Measurements from ENCODE around the gene PBRM1. TPM values are rescaled to one million over a fixed set of nuclear protein-coding genes. Genes with fewer than 3 reads are reported as not detected.

The PBRM1 gene
- total RNA-seq, 1 experiment from 2014 or later, result 40.0 TPM

- intact Hi-C loops (cut with micrococcal nuclease), result no loop called here
- Histone ChIP-seq H3K79me2 (ENCODE audit: insufficient read depth, low read length) (no peaks in the 10 kb centered on the region), H3K9me2 (ENCODE audit: insufficient read depth) (no peaks in the 10 kb centered on the region), H3K4me3 (replicated peaks in 1 of 2; ENCODE audit: low read depth in 1 of 2, low read length in 2 of 2) (no peak overlapping the region), H4K20me1 (ENCODE audit: insufficient read depth) (no peaks in the 10 kb centered on the region), H3K9me3 (ENCODE audit: control insufficient read depth in 1 of 2, insufficient read depth in 1 of 2, low read depth in 1 of 2, low read length in 2 of 2) (no peaks in the 10 kb centered on the region), H3K4me1 (ENCODE audit: control insufficient read depth in 1 of 2, insufficient read depth in 2 of 2, low read length in 2 of 2) (peaks cover 0 to 8% of the 10 kb centered on the region in 2 experiments; a peak in 2 of 4 replicates), H3K4me2 (ENCODE audit: low read length) (peak overlapping the region; percentile 13; the same call in 1 of the 2 replicates), H3K27me3 (ENCODE audit: insufficient read depth, low read length) (no peaks in the 10 kb centered on the region), H3K36me3 (ENCODE audit: control insufficient read depth in 1 of 2, insufficient read depth in 2 of 2, low read length in 2 of 2) (peaks cover 0 to 14% of the 10 kb centered on the region in 2 experiments; a peak in 3 of 4 replicates), H3K9ac (ENCODE audit: low read length) (no peak overlapping the region), H3K27ac (ENCODE audit: low read depth, low read length) (no peak overlapping the region), H2AFZ (ENCODE audit: low read depth, low read length, poor library complexity, severe bottlenecking) (no peak overlapping the region)
- BruUV-seq (replicated peaks), result no TSS peak
- ChIA-PET CTCF (no interaction called here), POLR2A (no interaction called here), RAD21 (ENCODE audit: low non-redundant PET in 1 of 2, low total read pairs in 2 of 2, uncharacterized antibody in 2 of 2, unreplicated experiment in 2 of 2) (no interaction called here)
- TF ChIP-seq, protein P1, sequence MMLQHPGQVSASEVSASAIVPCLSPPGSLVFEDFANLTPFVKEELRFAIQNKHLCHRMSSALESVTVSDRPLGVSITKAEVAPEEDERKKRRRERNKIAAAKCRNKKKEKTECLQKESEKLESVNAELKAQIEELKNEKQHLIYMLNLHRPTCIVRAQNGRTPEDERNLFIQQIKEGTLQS (IDR thresholded peaks at IDR 0.05), result no peak
- DNase-seq (ENCODE audit: low read depth, low spot score) (no peak), ATAC-seq (peak; percentile 20; the same call in 1 of the 2 replicates)
Observed at GRCh38 chr3:52614689-52615088, 71.0 kb downstream of the PBRM1 start.

GRCh38 chr3:52609316-52609815 lies 76.3 kb downstream of the PBRM1 start:
- BruUV-seq (replicated peaks), result TSS peak; percentile 47
- DNase-seq (ENCODE audit: low read depth, low spot score) (no peak), ATAC-seq (no peak)
- Histone ChIP-seq H3K27me3 (ENCODE audit: insufficient read depth, low read length) (no peaks in the 10 kb centered on the region), H3K9ac (ENCODE audit: low read length) (no peak overlapping the region), H3K4me2 (ENCODE audit: low read length) (no peak overlapping the region), H4K20me1 (ENCODE audit: insufficient read depth) (no peaks in the 10 kb centered on the region), H3K36me3 (ENCODE audit: control insufficient read depth in 1 of 2, insufficient read depth in 2 of 2, low read length in 2 of 2) (0 out of 4 replicates have a peak, but pooled peaks cover 0 to 3% of the 10 kb centered on the region in 2 experiments), H3K79me2 (ENCODE audit: insufficient read depth, low read length) (peaks cover 8% of the 10 kb centered on the region; the same call in 1 of the 2 replicates), H2AFZ (ENCODE audit: low read depth, low read length, poor library complexity, severe bottlenecking) (no peak overlapping the region), H3K9me2 (ENCODE audit: insufficient read depth) (no peaks in the 10 kb centered on the region), H3K4me1 (ENCODE audit: control insufficient read depth in 1 of 2, insufficient read depth in 2 of 2, low read length in 2 of 2) (peaks cover 23 to 33% of the 10 kb centered on the region in 2 experiments), H3K27ac (ENCODE audit: low read depth, low read length) (no peak overlapping the region), H3K4me3 (replicated peaks in 1 of 2; ENCODE audit: low read depth in 1 of 2, low read length in 2 of 2) (no peak overlapping the region), H3K9me3 (ENCODE audit: control insufficient read depth in 1 of 2, insufficient read depth in 1 of 2, low read depth in 1 of 2, low read length in 2 of 2) (no peaks in the 10 kb centered on the region)
- ChIA-PET RAD21 (ENCODE audit: low non-redundant PET in 1 of 2, low total read pairs in 2 of 2, uncharacterized antibody in 2 of 2, unreplicated experiment in 2 of 2) (no interaction called here), POLR2A (no interaction called here), CTCF (no interaction called here)
- intact Hi-C loops (cut with micrococcal nuclease), result no loop called here
- TF ChIP-seq POLR2AphosphoS5 (IDR thresholded peaks at IDR 0.05; ENCODE audit: low read depth, low read length) (no peak), YY1 (IDR thresholded peaks at IDR 0.05; ENCODE audit: extremely low read depth, insufficient replicate concordance, low read depth, low read length) (no peak), ZNF274 (IDR thresholded peaks at IDR 0.05; ENCODE audit: low read depth, low read length) (no peak), FOSL1 (IDR thresholded peaks at IDR 0.05; ENCODE audit: low read depth) (no peak), JUND (IDR thresholded peaks at IDR 0.05) (no peak), EGR1 (IDR thresholded peaks at IDR 0.05; ENCODE audit: low read depth) (no peak), ELF1 (IDR thresholded peaks at IDR 0.05; ENCODE audit: borderline replicate concordance, low read depth) (no peak), REST (IDR thresholded peaks at IDR 0.05; ENCODE audit: low read depth) (no peak), TCF7L2 (IDR thresholded peaks at IDR 0.05; ENCODE audit: borderline replicate concordance, extremely low read depth, insufficient read depth, insufficient read length) (no peak), ZBTB33 (IDR thresholded peaks at IDR 0.05; ENCODE audit: extremely low read depth, insufficient replicate concordance, low read length) (no peak), SP1 (IDR thresholded peaks at IDR 0.05; ENCODE audit: low read depth) (no peak)
- TF ChIP-seq, protein P1 (IDR thresholded peaks at IDR 0.05), result no peak

Measured in HCT116 (cell line).